Testis (tissue), 3 donors: ENCODE measurements around the gene MTM1. TPM values are rescaled to one million over a fixed set of nuclear protein-coding genes. Genes with fewer than 3 reads are reported as not detected.
A peak's percentile ranks its signal among the peaks of the same experiment; 100 is the strongest.

Experiments
- DNase-seq: peaks from one replicate; pipeline ENCODE4 v3.0.0-alpha.2; 2019
- H3K27ac ChIP-seq, 2 donors: fragments of 200-600 bp; sonication (generic); one replicate each; pipeline ENCODE4 v1.5.1; 2019
- H3K27me3 ChIP-seq: fragments of 200-600 bp; sonication (generic); one replicate; pipeline ENCODE4 v1.5.1; 2019
- H3K36me3 ChIP-seq: fragments of 200-600 bp; sonication (generic); one replicate; pipeline ENCODE4 v1.5.1; 2017; ENCODE audit warnings: low read depth; ENCODE audit errors: missing control alignments
- H3K4me1 ChIP-seq: fragments of 200-600 bp; sonication (generic); one replicate; pipeline ENCODE4 v1.5.1; 2019
- H3K4me3 ChIP-seq, 2 donors: fragments of 200-600 bp; sonication (generic); one replicate each; pipeline ENCODE4 v1.5.1; 2017 to 2019
- H3K9me3 ChIP-seq: fragments of 200-600 bp; sonication (generic); one replicate; pipeline ENCODE4 v1.5.1; 2017
- POLR2A ChIP-seq: fragments of 450-650 bp; IDR thresholded peaks from one replicate; pipeline ENCODE4 v1.6.1; 2017; ENCODE audit warnings: antibody characterized with exemption, mild to moderate bottlenecking, moderate library complexity
- WGBS, 2 donors: methylation state at CpG; one replicate each; pipeline ENCODE4 v1.1.5; 2018; 5-methylcytosine and 5-hydroxymethylcytosine counted together
- intact Hi-C: fragments of 100-400 bp; cut with DNase I; formaldehyde crosslinking; loops from one replicate; pipeline ENCODE4 v1.15.1; 2023; ENCODE audit warnings: low total_unique reads
- polyA plus RNA-seq: library from polyadenylated mRNA; stranded (reverse); fragments of 350-450 nt; fragmentation: Illumina TruSeq; extraction: RNeasy Lipid Tissue Mini Kit (QIAGEN cat#74804); gene quantifications from one replicate; pipeline ENCODE4 v1.2.3, GENCODE V29; 2014; ENCODE audit warnings: low read depth, low replicate concordance; ENCODE audit not compliant: insufficient read depth
- total RNA-seq, 2 donors: library from RNA; depleted of rRNA; stranded (reverse); fragments of >200 nt; gene quantifications; one replicate each; pipeline ENCODE4 v1.2.3, GENCODE V29; 2016
- TF ChIP-seq, protein P1 (sequence below), 3 experiments: fragments of 450-650 bp in 2 of 3; fragments of 200-600 bp in 1 of 3; sonication (generic) in 1 of 3; IDR thresholded peaks; one replicate each; pipeline ENCODE4 v1.5.1; 2016 to 2019; ENCODE audit warnings: antibody characterized with exemption in 3 of 3, mild to moderate bottlenecking in 2 of 3, moderate library complexity in 1 of 3

MTM1 gene
- total and polyA plus RNA-seq, 3 donors from 2014 or later = 20.0 to 38.5 (median 33.8) TPM

GRCh38 chrX:150676221-150676620, 107.8 kb downstream of the MTM1 start:
- H3K27ac ChIP-seq = no peak overlapping the region
- no peak overlapping the region for H3K4me3 ChIP-seq
- H3K36me3 ChIP-seq = no peaks in the 10 kb centered on the region
- no peak for DNase-seq
- no peaks in the 10 kb centered on the region for H3K4me1 ChIP-seq
- intact Hi-C loops = no loop called here
- no peaks in the 10 kb centered on the region for H3K9me3 ChIP-seq
- 51% methylated on average over 2 of the region's 2 CpGs for WGBS, 2 donors
- no peak for TF ChIP-seq POLR2A
- no peaks in the 10 kb centered on the region for H3K27me3 ChIP-seq

- no peak overlapping the region for H3K4me3 ChIP-seq
- no peaks in the 10 kb centered on the region for H3K36me3 ChIP-seq
- no peaks in the 10 kb centered on the region for H3K27me3 ChIP-seq
- H3K9me3 ChIP-seq = no peaks in the 10 kb centered on the region
- WGBS, 2 donors = 28 to 40% methylated on average over 7 of the region's 7 CpGs
- intact Hi-C loops = no loop called here
- no peak overlapping the region for H3K27ac ChIP-seq
- TF ChIP-seq POLR2A = no peak
- TF ChIP-seq, protein P1, sequence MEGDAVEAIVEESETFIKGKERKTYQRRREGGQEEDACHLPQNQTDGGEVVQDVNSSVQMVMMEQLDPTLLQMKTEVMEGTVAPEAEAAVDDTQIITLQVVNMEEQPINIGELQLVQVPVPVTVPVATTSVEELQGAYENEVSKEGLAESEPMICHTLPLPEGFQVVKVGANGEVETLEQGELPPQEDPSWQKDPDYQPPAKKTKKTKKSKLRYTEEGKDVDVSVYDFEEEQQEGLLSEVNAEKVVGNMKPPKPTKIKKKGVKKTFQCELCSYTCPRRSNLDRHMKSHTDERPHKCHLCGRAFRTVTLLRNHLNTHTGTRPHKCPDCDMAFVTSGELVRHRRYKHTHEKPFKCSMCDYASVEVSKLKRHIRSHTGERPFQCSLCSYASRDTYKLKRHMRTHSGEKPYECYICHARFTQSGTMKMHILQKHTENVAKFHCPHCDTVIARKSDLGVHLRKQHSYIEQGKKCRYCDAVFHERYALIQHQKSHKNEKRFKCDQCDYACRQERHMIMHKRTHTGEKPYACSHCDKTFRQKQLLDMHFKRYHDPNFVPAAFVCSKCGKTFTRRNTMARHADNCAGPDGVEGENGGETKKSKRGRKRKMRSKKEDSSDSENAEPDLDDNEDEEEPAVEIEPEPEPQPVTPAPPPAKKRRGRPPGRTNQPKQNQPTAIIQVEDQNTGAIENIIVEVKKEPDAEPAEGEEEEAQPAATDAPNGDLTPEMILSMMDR (IDR thresholded peaks at IDR 0.05) = peak in 2 of 3 experiments; percentile 24 to 52
- H3K4me1 ChIP-seq = no peaks in the 10 kb centered on the region
- peak; percentile 43 for DNase-seq
Observed at GRCh38 chrX:150680974-150681373, 112.6 kb downstream of the MTM1 start.

DNA sequence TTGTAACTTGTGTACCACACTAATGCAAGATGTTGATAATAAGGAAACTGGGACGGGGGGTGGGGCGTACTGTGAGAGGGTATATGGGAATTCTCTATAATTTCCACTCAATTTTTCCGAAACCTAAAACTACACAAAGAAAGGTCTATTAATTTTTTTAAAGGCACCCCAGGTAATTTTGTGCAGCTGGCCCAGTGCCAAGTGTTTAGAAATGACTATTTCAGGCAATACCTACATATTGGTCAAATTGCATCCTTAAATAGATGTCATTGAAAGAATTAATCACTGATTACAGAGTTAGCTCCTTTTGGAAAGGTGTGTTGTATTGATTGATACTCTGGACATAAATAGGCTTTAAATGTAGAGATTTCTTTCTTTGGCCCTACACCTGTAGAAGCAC, 114.7 kb downstream of the MTM1 start:
- Histone ChIP-seq H3K27ac (no peak overlapping the region), H3K36me3 (no peaks in the 10 kb centered on the region), H3K4me3 (no peak overlapping the region), H3K4me1 (no peaks in the 10 kb centered on the region), H3K9me3 (no peaks in the 10 kb centered on the region), H3K27me3 (no peaks in the 10 kb centered on the region)
- intact Hi-C loops = no loop called here
- WGBS, 2 donors = 92 to 98% methylated on average over 3 of the region's 3 CpGs
- DNase-seq = no peak
- no peak for TF ChIP-seq POLR2A
- TF ChIP-seq, protein P1 (IDR thresholded peaks at IDR 0.05) = no peak

DNA sequence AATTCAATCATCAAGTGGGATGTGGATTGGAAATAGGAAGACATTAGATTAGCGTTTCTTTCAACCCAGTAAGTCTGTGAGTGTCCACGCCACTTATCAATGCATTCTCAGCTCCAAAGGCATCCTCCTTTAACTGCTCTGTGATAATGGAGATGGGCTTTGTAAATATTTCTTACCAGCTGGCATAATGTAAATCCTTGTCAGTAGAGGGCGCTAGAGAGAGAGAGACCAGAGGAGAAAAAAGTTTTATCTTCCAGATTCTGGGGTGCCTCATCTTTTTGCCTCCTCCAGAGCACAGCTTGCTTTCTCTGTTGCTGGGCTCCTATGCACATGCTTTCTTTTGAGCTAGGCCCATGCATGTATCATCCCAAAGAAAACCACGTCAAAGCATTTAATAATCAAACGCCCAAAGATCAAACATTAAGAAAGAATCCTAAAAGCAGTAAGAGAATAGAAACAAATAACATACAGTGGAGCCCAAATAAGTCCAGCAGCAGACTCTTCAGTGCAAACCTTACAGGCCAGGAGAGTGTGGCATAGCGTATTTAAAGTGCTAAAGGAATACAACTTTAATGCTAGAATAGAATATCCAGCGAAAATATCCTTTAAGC, 115.2 kb downstream of the MTM1 start:
- WGBS, 2 donors = 65% methylated on average over 7 of the region's 7 CpGs
- H3K9me3 ChIP-seq = no peaks in the 10 kb centered on the region
- H3K36me3 ChIP-seq = no peaks in the 10 kb centered on the region
- TF ChIP-seq, protein P1 (IDR thresholded peaks at IDR 0.05) = peak in 2 of 3 experiments; percentile 27 to 42
- TF ChIP-seq POLR2A = no peak
- H3K27me3 ChIP-seq = no peaks in the 10 kb centered on the region
- DNase-seq = no peak
- intact Hi-C loops = no loop called here
- H3K4me3 ChIP-seq = no peak overlapping the region
- H3K4me1 ChIP-seq = no peaks in the 10 kb centered on the region
- no peak overlapping the region for H3K27ac ChIP-seq

DNA sequence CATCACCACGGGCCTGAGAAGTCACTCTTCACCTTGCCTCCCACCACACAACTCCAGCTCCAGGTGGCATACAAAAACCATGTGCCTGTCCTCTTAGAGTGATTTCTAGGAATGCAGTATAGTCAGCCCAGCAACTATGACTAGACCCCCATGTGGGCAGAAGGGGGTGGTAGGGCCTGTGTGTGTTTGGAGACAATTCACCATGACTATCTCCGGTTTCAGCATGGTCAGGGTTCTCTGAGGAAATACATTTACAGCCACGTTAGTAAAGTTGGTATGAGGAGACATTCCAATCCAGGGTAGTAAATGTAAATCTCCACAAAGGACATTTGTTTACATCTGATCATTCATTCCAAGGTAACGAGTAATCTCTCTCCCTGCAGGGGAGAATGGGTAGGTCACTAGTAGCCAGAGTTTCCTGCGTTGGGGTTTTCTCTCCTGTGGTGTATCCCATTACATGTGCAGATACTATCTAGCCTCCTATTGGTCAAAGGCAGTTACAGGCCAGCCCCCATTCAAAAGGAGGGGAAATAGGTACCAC, 120.6 kb downstream of the MTM1 start:
- no peak for TF ChIP-seq POLR2A
- TF ChIP-seq, protein P1 (IDR thresholded peaks at IDR 0.05) = no peak
- no peaks in the 10 kb centered on the region for H3K9me3 ChIP-seq
- intact Hi-C loops = no loop called here
- no peaks in the 10 kb centered on the region for H3K4me1 ChIP-seq
- no peaks in the 10 kb centered on the region for H3K36me3 ChIP-seq
- 89 to 90% methylated on average over 2 to 5 of the region's 5 CpGs for WGBS, 2 donors
- H3K27me3 ChIP-seq = no peaks in the 10 kb centered on the region
- no peak overlapping the region for H3K27ac ChIP-seq
- no peak overlapping the region for H3K4me3 ChIP-seq
- DNase-seq = no peak
